Lung (tissue), 12 donors: ENCODE data around the gene CELA1. TPM values are rescaled to one million over a fixed set of nuclear protein-coding genes. Genes with fewer than 3 reads are reported as not detected.

ENCODE experiments used
- ATAC-seq: fragments of 200-7000 bp; cut with Tn5 transposase; one replicate; pipeline ENCODE4 v1.9.1; 2020; ENCODE audit warnings: moderate number of reproducible peaks; ENCODE audit not compliant: insufficient read depth, low FRiP score
- DNase-seq, 3 donors: peaks; one replicate each; pipeline ENCODE4 v3.0.0-alpha.2; 2013 to 2017
- H3K27ac ChIP-seq, 2 donors: one replicate each; pipeline ENCODE4 v1.5.1; 2013; ENCODE audit warnings: mild to moderate bottlenecking in 2 of 2, moderate library complexity in 2 of 2, control low read depth in 1 of 2, inconsistent platforms in 1 of 2, low read depth in 1 of 2, low read length in 1 of 2
- H3K27me3 ChIP-seq, 3 donors: one replicate each; pipeline ENCODE4 v1.5.1; 2013; ENCODE audit warnings: low read length in 2 of 3; ENCODE audit not compliant: control insufficient read depth in 3 of 3, insufficient read depth in 3 of 3
- H3K36me3 ChIP-seq, 4 donors: one replicate each; pipeline ENCODE4 v1.5.1; 2013; ENCODE audit warnings: low read length in 4 of 4, mild to moderate bottlenecking in 1 of 4, moderate library complexity in 1 of 4; ENCODE audit not compliant: control insufficient read depth in 4 of 4, insufficient read depth in 4 of 4
- H3K4me1 ChIP-seq, 5 donors: one replicate each; pipeline ENCODE4 v1.5.1; 2013; ENCODE audit warnings: low read length in 5 of 5, mild to moderate bottlenecking in 2 of 5, moderate library complexity in 1 of 5; ENCODE audit not compliant: control insufficient read depth in 5 of 5, insufficient read depth in 5 of 5
- H3K4me3 ChIP-seq: one replicate; pipeline ENCODE4 v1.5.1; 2013; ENCODE audit warnings: mild to moderate bottlenecking, control low read depth, moderate library complexity
- H3K9ac ChIP-seq, 2 donors: one replicate each; pipeline ENCODE4 v1.5.1; 2013; ENCODE audit warnings: low read length in 2 of 2, control low read depth in 1 of 2; ENCODE audit not compliant: insufficient read depth in 1 of 2
- H3K9me3 ChIP-seq, 4 donors: one replicate each; pipeline ENCODE4 v1.5.1; 2013; ENCODE audit warnings: low read length in 3 of 4, mild to moderate bottlenecking in 1 of 4, moderate library complexity in 1 of 4; ENCODE audit not compliant: control insufficient read depth in 4 of 4, insufficient read depth in 3 of 4
- WGBS, 2 donors: extraction: QIAGEN DNeasy Blood & Tissue Kit; methylation state at CpG; one replicate each; pipeline ENCODE4 v1.1.7; 2013; 5-methylcytosine and 5-hydroxymethylcytosine counted together
- polyA plus RNA-seq, 2 donors: library from polyadenylated mRNA; stranded (reverse); fragments of 200-250 nt; gene quantifications; one replicate each; pipeline ENCODE4 v1.2.1, GENCODE V29; 2013
- total RNA-seq, 2 donors: library from RNA; depleted of rRNA in 1 of 2; stranded (reverse); fragments of >200 nt in 1 of 2; gene quantifications; one replicate each; pipeline ENCODE4 v1.2.1, GENCODE V29; 2014 to 2021
- TF ChIP-seq, protein P1 (sequence below): IDR thresholded peaks from 2 replicates; pipeline ENCODE4 v1.5.1; 2012; ENCODE audit warnings: mild to moderate bottlenecking; ENCODE audit errors: control extremely low read depth, extremely low read depth
- donor health status: control.
- donor health status: control.
- donor health status: Bipolar disorder and iron deficiency.
- donor health status: healthy.
- donor health status: DM: yes; HTN: yes; CAD: no.

Gene CELA1
- total and polyA plus RNA-seq, 4 donors: 0.05 TPM; not detected in 3

DNA sequence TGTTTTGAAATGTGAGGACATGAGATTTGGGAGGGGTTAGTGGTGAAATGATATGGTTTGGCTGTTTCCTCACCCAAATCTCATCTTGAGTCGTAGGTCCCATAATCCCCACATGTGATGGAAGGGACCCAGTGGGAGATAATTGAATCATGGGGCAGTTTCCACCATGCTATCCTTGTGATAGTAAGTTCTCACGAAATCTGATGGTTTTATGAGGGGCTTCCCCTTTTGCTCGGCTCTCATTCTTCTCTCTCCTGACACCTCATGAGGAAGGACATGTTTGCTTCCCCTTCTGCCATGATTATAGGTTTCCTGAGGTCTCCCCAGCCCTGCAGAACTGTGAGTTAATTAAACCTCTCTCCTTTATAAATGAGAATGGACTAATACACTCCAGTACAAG lies 26.7 kb upstream of the CELA1 start:
- Histone ChIP-seq H3K27me3 (no peaks in the 10 kb centered on the region), H3K36me3 (peaks cover 0 to 2% (median 0%) of the 10 kb centered on the region in 4 donors), H3K9me3 (no peaks in the 10 kb centered on the region), H3K27ac (no peak overlapping the region), H3K4me3 (no peak overlapping the region), H3K9ac (no peak overlapping the region), H3K4me1 (peaks cover 0 to 4% (median 2%) of the 10 kb centered on the region in 5 donors)
- WGBS, 2 donors: 50 to 68% methylated on average over 3 of the region's 3 CpGs
- TF ChIP-seq, protein P1, sequence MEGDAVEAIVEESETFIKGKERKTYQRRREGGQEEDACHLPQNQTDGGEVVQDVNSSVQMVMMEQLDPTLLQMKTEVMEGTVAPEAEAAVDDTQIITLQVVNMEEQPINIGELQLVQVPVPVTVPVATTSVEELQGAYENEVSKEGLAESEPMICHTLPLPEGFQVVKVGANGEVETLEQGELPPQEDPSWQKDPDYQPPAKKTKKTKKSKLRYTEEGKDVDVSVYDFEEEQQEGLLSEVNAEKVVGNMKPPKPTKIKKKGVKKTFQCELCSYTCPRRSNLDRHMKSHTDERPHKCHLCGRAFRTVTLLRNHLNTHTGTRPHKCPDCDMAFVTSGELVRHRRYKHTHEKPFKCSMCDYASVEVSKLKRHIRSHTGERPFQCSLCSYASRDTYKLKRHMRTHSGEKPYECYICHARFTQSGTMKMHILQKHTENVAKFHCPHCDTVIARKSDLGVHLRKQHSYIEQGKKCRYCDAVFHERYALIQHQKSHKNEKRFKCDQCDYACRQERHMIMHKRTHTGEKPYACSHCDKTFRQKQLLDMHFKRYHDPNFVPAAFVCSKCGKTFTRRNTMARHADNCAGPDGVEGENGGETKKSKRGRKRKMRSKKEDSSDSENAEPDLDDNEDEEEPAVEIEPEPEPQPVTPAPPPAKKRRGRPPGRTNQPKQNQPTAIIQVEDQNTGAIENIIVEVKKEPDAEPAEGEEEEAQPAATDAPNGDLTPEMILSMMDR: no peak
- ATAC-seq: no peak
- no peak for DNase-seq

DNA sequence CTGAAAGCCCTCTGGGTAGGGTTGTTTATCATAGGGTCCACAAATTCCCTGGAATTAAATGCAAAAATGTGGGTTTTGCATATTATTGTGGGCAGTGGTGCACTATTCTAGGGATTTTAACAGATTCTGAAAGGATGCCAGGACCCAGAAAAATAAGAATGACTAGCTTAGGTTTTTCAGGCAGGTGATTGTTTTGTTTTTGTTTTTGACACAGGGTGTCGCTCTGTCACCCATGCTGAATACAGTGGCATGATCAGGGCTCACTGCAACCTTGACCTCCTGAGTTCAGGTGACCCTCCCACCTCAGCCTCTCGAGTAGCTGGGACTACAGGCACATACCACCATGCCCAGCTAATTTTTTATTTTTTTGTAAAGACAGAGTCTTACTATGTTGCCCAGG lies 25.5 kb upstream of the CELA1 start:
- DNase-seq (no peak), ATAC-seq (no peak)
- H3K4me1 ChIP-seq: peaks cover 0 to 4% (median 2%) of the 10 kb centered on the region in 5 donors
- H3K9me3 ChIP-seq: no peaks in the 10 kb centered on the region
- H3K27me3 ChIP-seq: no peaks in the 10 kb centered on the region
- TF ChIP-seq, protein P1: no peak
- H3K36me3 ChIP-seq: peaks cover 0 to 1% (median 0%) of the 10 kb centered on the region in 4 donors
- H3K9ac ChIP-seq: no peak overlapping the region
- WGBS, 2 donors: 83 to 93% methylated on average over 2 of the region's 2 CpGs
- H3K4me3 ChIP-seq: no peak overlapping the region
- H3K27ac ChIP-seq: no peak overlapping the region

DNA sequence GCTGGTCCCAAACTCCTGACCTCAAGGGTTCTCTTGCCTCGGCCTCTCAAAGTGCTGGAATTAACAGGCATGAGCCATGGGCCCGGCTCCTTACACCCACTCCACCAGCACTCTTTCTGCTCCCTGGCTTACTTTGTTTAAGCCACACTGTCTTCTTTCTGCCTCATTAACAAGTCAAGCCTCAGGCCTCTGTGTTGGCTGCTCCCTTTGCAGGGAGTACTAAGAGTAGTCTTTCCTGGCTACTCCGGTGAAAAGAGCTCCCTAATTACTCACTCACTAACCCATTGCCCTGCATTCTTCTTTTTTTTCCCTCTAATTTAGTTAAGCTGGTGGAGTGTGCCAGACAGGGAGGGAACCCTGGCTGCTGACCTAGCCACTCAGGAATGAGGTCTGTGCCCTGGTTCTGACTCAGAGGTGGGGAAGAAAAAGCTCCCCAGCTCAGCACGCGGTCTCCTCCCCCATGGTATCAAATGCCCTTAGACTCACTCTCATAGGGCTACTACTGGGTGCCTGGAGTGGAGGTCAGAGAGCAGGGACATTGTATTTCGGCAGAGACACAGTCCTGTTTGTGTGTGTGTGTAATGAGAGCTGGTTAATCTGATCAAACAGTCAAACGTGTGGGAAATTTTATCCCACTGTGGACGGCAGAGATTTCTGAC lies 24.9 kb upstream of the CELA1 start:
- Histone ChIP-seq H3K4me1 (peaks cover 0 to 4% (median 2%) of the 10 kb centered on the region in 5 donors), H3K27ac (peak overlapping the region in 1 of 2 donors; percentile 12), H3K9ac (peak overlapping the region in 1 of 2 donors; percentile 31), H3K36me3 (no peaks in the 10 kb centered on the region), H3K4me3 (no peak overlapping the region), H3K9me3 (no peaks in the 10 kb centered on the region), H3K27me3 (no peaks in the 10 kb centered on the region)
- TF ChIP-seq, protein P1: no peak
- ATAC-seq: peak; percentile 82
- peak; percentile 35 to 60 (median 58) for DNase-seq
- WGBS, 2 donors: 55 to 70% methylated on average over 8 of the region's 8 CpGs
